Fibroblast of the aortic adventitia (primary cell): Measurements from ENCODE around the gene GAK. TPM values are rescaled to one million over a fixed set of nuclear protein-coding genes. Genes with fewer than 3 reads are reported as not detected.

ENCODE experiments used
- DNase-seq: peaks from one replicate; pipeline ENCODE4 v3.0.0-alpha.2; 2010; ENCODE audit warnings: low read depth
- H3K4me3 ChIP-seq: 2 replicates; pipeline ENCODE4 v1.5.1; 2011; ENCODE audit warnings: low read depth, mild to moderate bottlenecking, control low read depth, low read length, moderate library complexity
- total RNA-seq: library from RNA; depleted of rRNA; stranded (reverse); fragments of >200 nt; gene quantifications from 2 replicates; pipeline ENCODE4 v1.2.3, GENCODE V29; 2012; ENCODE audit warnings: low replicate concordance
- TF ChIP-seq, protein P1 (sequence below): IDR thresholded peaks from 2 replicates; pipeline ENCODE4 v1.5.1; 2011; ENCODE audit warnings: mild to moderate bottlenecking, low read length, control low read depth, inconsistent platforms; ENCODE audit not compliant: insufficient read depth

The GAK gene
- total RNA-seq, 1 donor, result 49.4 TPM

DNA sequence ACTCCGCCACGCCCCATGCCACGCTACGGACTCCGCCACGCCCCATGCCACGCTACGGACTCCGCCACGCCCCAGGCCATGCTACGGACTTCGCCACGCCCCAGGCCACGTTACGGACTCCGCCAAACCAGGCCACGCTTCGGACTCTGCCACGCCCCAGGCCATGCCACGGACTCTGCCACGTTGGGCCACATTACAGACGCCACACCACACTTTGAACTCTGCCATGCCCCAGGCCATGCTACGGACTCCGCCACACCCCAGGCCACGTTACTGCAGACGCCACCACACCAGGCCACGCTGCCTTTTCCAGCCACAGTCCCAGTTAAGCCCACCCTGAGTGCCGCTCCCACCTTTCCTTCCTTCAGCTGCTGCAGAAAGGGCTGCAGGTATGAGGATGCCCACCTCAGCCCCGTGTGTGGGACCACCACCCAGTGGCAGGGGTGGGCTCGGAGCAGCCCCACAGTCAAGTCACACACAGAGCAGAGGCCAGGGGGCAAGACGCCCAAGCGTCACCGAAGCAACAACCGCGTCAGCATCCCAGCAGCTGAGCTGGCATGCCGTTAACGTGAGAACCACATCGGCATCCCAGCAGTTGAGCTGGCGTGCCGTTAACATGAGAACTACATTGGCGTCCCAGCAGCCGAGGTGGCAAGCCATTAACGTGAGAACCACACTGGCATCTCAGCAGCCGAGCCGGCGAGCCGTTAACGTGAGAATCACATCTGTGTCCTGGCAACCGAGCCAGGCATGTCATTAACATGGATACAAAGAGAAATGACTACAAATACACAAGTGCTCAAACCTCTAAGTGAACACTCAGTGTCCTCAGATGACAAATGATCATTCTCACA is 26.4 kb downstream of the GAK start:
- DNase-seq, result no peak
- TF ChIP-seq, protein P1, sequence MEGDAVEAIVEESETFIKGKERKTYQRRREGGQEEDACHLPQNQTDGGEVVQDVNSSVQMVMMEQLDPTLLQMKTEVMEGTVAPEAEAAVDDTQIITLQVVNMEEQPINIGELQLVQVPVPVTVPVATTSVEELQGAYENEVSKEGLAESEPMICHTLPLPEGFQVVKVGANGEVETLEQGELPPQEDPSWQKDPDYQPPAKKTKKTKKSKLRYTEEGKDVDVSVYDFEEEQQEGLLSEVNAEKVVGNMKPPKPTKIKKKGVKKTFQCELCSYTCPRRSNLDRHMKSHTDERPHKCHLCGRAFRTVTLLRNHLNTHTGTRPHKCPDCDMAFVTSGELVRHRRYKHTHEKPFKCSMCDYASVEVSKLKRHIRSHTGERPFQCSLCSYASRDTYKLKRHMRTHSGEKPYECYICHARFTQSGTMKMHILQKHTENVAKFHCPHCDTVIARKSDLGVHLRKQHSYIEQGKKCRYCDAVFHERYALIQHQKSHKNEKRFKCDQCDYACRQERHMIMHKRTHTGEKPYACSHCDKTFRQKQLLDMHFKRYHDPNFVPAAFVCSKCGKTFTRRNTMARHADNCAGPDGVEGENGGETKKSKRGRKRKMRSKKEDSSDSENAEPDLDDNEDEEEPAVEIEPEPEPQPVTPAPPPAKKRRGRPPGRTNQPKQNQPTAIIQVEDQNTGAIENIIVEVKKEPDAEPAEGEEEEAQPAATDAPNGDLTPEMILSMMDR, result no peak
- H3K4me3 ChIP-seq, result no peak overlapping the region

DNA sequence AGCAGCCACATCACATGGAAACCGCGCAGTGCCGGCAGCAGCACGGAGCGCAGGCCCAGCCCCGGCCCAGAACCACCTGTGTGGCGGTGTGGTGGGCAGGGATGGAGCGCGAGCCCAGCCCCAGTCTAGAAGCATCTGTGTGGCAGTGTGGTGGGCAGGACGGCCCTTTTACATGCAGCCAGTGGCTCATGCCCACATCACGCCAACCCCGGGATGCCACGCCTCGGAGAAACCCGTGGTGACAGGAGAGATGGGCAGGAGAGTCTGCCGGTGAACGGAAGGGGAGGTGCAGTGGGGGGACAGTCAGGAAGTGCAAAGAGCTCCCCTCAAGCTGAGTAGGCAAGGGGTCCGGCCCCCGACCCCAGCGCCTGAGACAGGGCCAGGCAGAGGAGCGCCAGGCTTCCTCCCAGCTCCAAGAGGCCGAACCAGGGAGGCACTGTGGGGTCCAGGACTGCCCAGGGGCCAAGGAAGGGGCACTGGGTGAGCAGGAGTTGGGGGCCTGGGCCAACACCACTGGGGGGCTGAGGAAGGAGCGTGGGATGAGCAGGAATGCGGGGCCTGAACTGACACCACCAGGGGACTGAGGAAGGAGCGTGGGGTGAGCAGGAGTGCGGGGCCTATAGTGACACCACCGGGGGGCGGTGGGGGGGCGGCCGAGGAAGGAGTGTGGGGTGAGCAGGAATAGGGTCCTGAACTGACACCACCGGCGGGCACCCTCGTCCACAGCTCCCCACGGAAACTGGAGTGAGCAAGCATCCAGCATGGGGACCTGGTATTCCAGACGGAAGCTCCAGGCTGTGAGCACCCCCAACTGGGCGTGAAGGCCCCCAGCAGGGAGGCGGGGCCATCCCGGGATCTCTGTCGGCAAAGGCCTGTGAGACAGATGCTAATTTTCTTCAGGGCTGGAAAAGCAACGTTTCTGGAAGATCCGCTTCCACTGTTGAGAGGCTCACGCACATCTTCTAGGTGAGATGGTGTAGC is 28.8 kb downstream of the GAK start:
- H3K4me3 ChIP-seq, result no peak overlapping the region
- TF ChIP-seq, protein P1, result no peak
- no peak for DNase-seq

DNA sequence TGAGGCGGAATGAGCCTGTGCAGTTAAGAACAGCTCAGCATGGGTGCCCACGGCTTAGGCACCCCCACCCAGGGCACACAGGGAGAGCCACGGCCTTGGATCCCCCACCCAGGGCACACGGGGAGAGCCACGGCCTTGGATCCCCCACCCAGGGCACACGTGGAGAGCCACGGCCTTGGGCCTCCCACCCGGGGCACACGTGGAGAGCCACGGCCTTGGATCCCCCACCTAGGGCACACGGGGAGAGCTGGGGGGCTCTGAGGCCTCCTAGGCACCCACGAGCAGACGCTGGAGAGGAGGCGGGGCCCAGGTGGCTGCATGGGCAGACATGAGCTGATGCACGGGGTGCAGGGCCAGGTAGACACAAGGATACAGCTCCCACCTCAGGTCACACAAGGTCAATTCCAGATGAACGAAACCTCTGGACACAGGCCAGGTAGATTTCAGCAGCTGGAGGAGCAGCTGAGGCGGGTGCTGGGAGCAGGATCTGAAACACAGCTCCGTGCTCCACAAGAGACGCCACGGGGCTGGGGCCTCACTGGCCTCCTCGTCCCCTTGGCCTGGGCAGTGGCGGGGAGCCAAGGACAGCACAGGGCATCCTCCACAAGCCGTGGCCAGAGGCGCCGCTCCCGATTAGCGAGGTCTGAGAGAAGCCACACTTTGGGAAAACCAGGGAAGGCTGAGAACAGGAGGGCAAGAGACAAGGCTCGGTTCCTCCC is 30.8 kb downstream of the GAK start:
- no peak overlapping the region for H3K4me3 ChIP-seq
- TF ChIP-seq, protein P1, result no peak
- DNase-seq, result no peak

DNA sequence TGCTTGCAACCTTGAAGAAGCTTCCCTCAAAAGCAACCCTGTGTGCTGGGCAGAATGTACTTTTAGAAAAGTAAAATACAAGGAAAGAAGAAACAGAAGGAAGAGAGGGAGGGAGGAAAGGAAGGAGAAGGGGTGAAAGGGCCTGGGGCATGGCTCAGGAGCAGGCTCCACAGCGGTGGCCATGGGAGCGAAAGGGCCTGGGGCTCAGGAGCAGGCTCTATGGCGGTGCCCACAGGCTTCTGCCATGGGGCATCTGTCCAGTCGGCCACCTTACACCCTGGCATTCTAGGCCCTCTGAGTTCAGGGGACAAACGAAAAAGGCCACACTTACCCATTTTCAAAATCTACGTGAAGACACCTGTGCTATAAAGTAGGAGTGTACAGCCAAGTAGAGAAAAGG is 31.4 kb downstream of the GAK start:
- TF ChIP-seq, protein P1, result no peak
- DNase-seq, result no peak
- H3K4me3 ChIP-seq, result no peak overlapping the region

DNA sequence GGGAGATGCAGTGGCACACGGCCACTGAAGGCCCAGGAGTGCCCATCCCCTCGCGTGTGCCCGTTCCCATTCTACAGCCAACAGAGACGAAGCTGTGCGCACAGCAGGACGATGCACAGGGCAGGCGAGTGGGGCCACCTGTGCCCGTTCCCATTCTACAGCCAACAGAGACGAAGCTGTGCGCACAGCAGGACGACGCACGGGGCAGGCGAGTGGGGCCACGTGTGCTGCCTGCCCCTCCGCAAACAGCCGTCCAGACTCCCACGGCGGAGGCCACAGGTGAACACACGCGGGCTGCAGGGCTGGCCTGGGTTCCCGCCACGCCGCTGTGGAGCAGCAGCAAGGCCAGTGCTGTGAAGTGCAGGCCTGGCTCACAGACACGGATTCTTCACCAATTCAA is 32.0 kb downstream of the GAK start:
- TF ChIP-seq, protein P1, result no peak
- no peak overlapping the region for H3K4me3 ChIP-seq
- no peak for DNase-seq

DNA sequence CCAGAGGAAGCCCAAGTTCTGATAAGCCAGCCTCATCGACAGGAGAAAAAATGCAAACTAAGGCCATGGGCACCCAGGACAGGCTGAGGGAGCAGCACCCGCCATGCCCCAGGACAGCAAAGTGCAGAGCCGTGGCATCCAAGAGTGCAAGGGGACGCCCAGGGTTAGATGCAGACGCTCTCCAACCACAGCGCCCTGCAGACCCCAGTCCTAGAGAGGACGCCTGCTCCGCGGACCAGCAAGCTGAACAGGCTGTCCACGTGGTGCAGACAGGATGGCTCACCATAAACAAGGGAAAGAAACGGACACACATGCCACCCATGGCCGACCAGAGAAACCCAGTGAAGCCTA is 32.6 kb downstream of the GAK start:
- no peak overlapping the region for H3K4me3 ChIP-seq
- no peak for DNase-seq
- TF ChIP-seq, protein P1, result no peak
